HCT116 (cell line): Measurements from ENCODE around the gene SPI1. TPM values are rescaled to one million over a fixed set of nuclear protein-coding genes. Genes with fewer than 3 reads are reported as not detected.

Experiments used
- ATAC-seq: fragments of 200-7000 bp; cut with Tn5 transposase; 2 replicates; pipeline ENCODE4 v1.9.1; 2020; ENCODE audit warnings: mild to moderate bottlenecking, moderate library complexity
- BruUV-seq: library from RNA; stranded (reverse); fragments of 400-500 nt; replicated peaks from 2 replicates; lab custom pipeline; 2021; lab: Mats Ljungman, UMichigan
- CTCF ChIA-PET: fragments of 300-600 bp; sonication (Branson Sonifier 250); formaldehyde crosslinking; loops from one replicate; lab custom pipeline; 2021; ENCODE audit warnings: antibody characterized with exemption; lab: Charles Lee
- POLR2A ChIA-PET: fragments of 300-600, 350-600 bp; sonication (Branson Sonifier 250); formaldehyde crosslinking; loops from one replicate; lab custom pipeline; 2021; ENCODE audit warnings: antibody characterized with exemption; lab: Charles Lee
- RAD21 ChIA-PET, 2 experiments: fragments of 300-600 bp; sonication (Branson Sonifier 250); formaldehyde crosslinking; loops; one replicate each; lab custom pipeline; 2023; ENCODE audit warnings: low total read pairs in 2 of 2; ENCODE audit not compliant: uncharacterized antibody in 2 of 2, unreplicated experiment in 2 of 2, low non-redundant PET in 1 of 2; lab: Charles Lee
- DNase-seq: peaks from one replicate; pipeline ENCODE4 v3.0.0-alpha.2; 2010; ENCODE audit warnings: low read depth, low spot score
- H2AFZ ChIP-seq: fragments of 200-600 bp; shearing (Covaris generic), sonication (generic); 2 replicates; pipeline ENCODE4 v1.6.1; 2017; ENCODE audit warnings: low read depth, mixed run types, mixed read lengths, antibody characterized with exemption, low read length; ENCODE audit not compliant: poor library complexity, severe bottlenecking
- H3K27ac ChIP-seq: 2 replicates; pipeline ENCODE4 v1.5.1; 2012; ENCODE audit warnings: low read depth, low read length
- H3K27me3 ChIP-seq: fragments of 200-600 bp; sonication (generic); 2 replicates; pipeline ENCODE4 v1.6.1; 2016; ENCODE audit warnings: mixed run types, low read length, mixed read lengths; ENCODE audit not compliant: insufficient read depth
- H3K36me3 ChIP-seq, 2 experiments: fragments of 200-500 bp in 1 of 2; fragments of 200-600 bp in 1 of 2; sonication (Bioruptor generic) in 1 of 2; sonication (generic) in 1 of 2; 2 replicates each; pipeline versions ENCODE4 v1.5.1 to v1.6.1; 2014 to 2016; ENCODE audit warnings: low read length in 2 of 2, inconsistent platforms in 1 of 2, mixed read lengths in 1 of 2, mixed run types in 1 of 2; ENCODE audit not compliant: insufficient read depth in 2 of 2, control insufficient read depth in 1 of 2
- H3K4me1 ChIP-seq, 2 experiments: fragments of 200-600 bp in 1 of 2; sonication (generic) in 1 of 2; 2 replicates each; pipeline versions ENCODE4 v1.5.1 to v1.6.1; 2012 to 2017; ENCODE audit warnings: low read length in 2 of 2, inconsistent platforms in 1 of 2, mild to moderate bottlenecking in 1 of 2, mixed read lengths in 1 of 2, mixed run types in 1 of 2, moderate library complexity in 1 of 2; ENCODE audit not compliant: insufficient read depth in 2 of 2, control insufficient read depth in 1 of 2
- H3K4me2 ChIP-seq: fragments of 200-600 bp; sonication (generic); 2 replicates; pipeline ENCODE4 v1.6.1; 2017; ENCODE audit warnings: mixed run types, low read length, mixed read lengths
- H3K4me3 ChIP-seq, 2 experiments: fragments of 200-600 bp in 1 of 2; sonication (generic) in 1 of 2; replicated peaks in 1 of 2; 2 replicates each; pipeline ENCODE4 v1.5.1; 2011 to 2016; ENCODE audit warnings: low read length in 2 of 2, control low read depth in 1 of 2, low read depth in 1 of 2, mild to moderate bottlenecking in 1 of 2, mixed read lengths in 1 of 2, mixed run types in 1 of 2
- H3K79me2 ChIP-seq: fragments of 200-600 bp; sonication (generic); 2 replicates; pipeline ENCODE4 v1.6.1; 2017; ENCODE audit warnings: mild to moderate bottlenecking, mixed run types, low read length, moderate library complexity, mixed read lengths; ENCODE audit not compliant: insufficient read depth
- H3K9ac ChIP-seq: fragments of 200-600 bp; sonication (generic); 2 replicates; pipeline ENCODE4 v1.6.1; 2016; ENCODE audit warnings: low read length, mixed read lengths
- H3K9me2 ChIP-seq: fragments of 200-600 bp; sonication (generic), shearing (Covaris generic); 2 replicates; pipeline ENCODE4 v1.6.1; 2017; ENCODE audit warnings: mixed run types, mild to moderate bottlenecking, moderate library complexity; ENCODE audit not compliant: insufficient read depth
- H3K9me3 ChIP-seq, 2 experiments: fragments of 200-500 bp in 1 of 2; fragments of 200-600 bp in 1 of 2; sonication (Bioruptor generic) in 1 of 2; sonication (generic) in 1 of 2; 2 replicates each; pipeline ENCODE4 v1.6.1; 2014 to 2017; ENCODE audit warnings: low read length in 2 of 2, mixed read lengths in 2 of 2, inconsistent platforms in 1 of 2, low read depth in 1 of 2, mild to moderate bottlenecking in 1 of 2, mixed run types in 1 of 2, moderate library complexity in 1 of 2; ENCODE audit not compliant: control insufficient read depth in 1 of 2, insufficient read depth in 1 of 2
- H4K20me1 ChIP-seq: fragments of 200-600 bp; sonication (generic), shearing (Covaris generic); 2 replicates; pipeline ENCODE4 v1.6.1; 2017; ENCODE audit warnings: mixed run types, mild to moderate bottlenecking, moderate library complexity; ENCODE audit not compliant: insufficient read depth
- ATF3 ChIP-seq: IDR thresholded peaks from 2 replicates; pipeline ENCODE4 v1.6.1; 2012
- CEBPB ChIP-seq: IDR thresholded peaks from 2 replicates; pipeline ENCODE4 v1.6.1; 2012; ENCODE audit warnings: low read depth
- EGR1 ChIP-seq: IDR thresholded peaks from 2 replicates; pipeline ENCODE4 v1.6.1; 2012; ENCODE audit warnings: low read depth
- EZH2 ChIP-seq: fragments of 200-600 bp; sonication (generic); IDR thresholded peaks from 2 replicates; pipeline ENCODE4 v1.6.1; 2017; ENCODE audit warnings: antibody characterized with exemption, mixed run types
- EZH2phosphoT487 ChIP-seq: fragments of 200-600 bp; IDR thresholded peaks from 2 replicates; pipeline ENCODE4 v1.6.1; 2018; ENCODE audit warnings: antibody characterized with exemption, borderline replicate concordance
- FOSL1 ChIP-seq: IDR thresholded peaks from 2 replicates; pipeline ENCODE4 v1.6.1; 2012; ENCODE audit warnings: low read depth
- POLR2A ChIP-seq: IDR thresholded peaks from 2 replicates; pipeline ENCODE4 v1.7.0; 2011; ENCODE audit warnings: borderline replicate concordance; ENCODE audit not compliant: insufficient read depth, insufficient read length; ENCODE audit errors: extremely low read depth
- POLR2AphosphoS5 ChIP-seq: IDR thresholded peaks from 2 replicates; pipeline ENCODE4 v1.6.1; 2011; ENCODE audit warnings: mild to moderate bottlenecking, low read depth, low read length, moderate library complexity
- RAD21 ChIP-seq: IDR thresholded peaks from 2 replicates; pipeline ENCODE4 v1.6.1; 2012; ENCODE audit warnings: low read depth, mild to moderate bottlenecking
- REST ChIP-seq: IDR thresholded peaks from 2 replicates; pipeline ENCODE4 v1.6.1; 2012; ENCODE audit warnings: low read depth
- SRF ChIP-seq: IDR thresholded peaks from 2 replicates; pipeline ENCODE4 v1.6.1; 2012; ENCODE audit warnings: low read depth
- YY1 ChIP-seq: IDR thresholded peaks from 2 replicates; pipeline ENCODE4 v1.6.1; 2011; ENCODE audit warnings: low read length, low read depth, moderate library complexity, mild to moderate bottlenecking; ENCODE audit not compliant: insufficient replicate concordance; ENCODE audit errors: extremely low read depth
- ZBTB33 ChIP-seq: IDR thresholded peaks from 2 replicates; pipeline ENCODE4 v1.6.1; 2011; ENCODE audit warnings: mild to moderate bottlenecking, low read length, moderate library complexity; ENCODE audit not compliant: insufficient replicate concordance; ENCODE audit errors: extremely low read depth
- ZFX ChIP-seq: fragments of 450-650 bp; IDR thresholded peaks from 2 replicates; pipeline ENCODE4 v1.6.1; 2017
- intact Hi-C: fragments of 100-400 bp; cut with micrococcal nuclease; formaldehyde crosslinking; loops from 2 replicates; pipeline ENCODE4 v1.10.0; 2022
- total RNA-seq: library from RNA; stranded (reverse); gene quantifications from one replicate; pipeline ENCODE4 v1.2.1, GENCODE V29; 2021; ENCODE audit not compliant: unreplicated experiment

The SPI1 gene
- total RNA-seq, 1 experiment from 2014 or later: 0.32 TPM

- POLR2A ChIA-PET: no interaction called here
- H3K4me3 ChIP-seq: no peak overlapping the region
- no peaks in the 10 kb centered on the region for H3K9me3 ChIP-seq
- H3K36me3 ChIP-seq: no peaks in the 10 kb centered on the region
- H3K9ac ChIP-seq: no peak overlapping the region
- no peaks in the 10 kb centered on the region for H3K79me2 ChIP-seq
- intact Hi-C loops: no loop called here
- H4K20me1 ChIP-seq: no peaks in the 10 kb centered on the region
- no peaks in the 10 kb centered on the region for H3K27me3 ChIP-seq
- no peaks in the 10 kb centered on the region for H3K9me2 ChIP-seq
- H3K27ac ChIP-seq: no peak overlapping the region
- H3K4me2 ChIP-seq: no peak overlapping the region
- H2AFZ ChIP-seq: no peak overlapping the region
- DNase-seq (no peak), ATAC-seq (no peak)
- no peaks in the 10 kb centered on the region for H3K4me1 ChIP-seq
- CTCF ChIA-PET: no interaction called here
- no TSS peak for BruUV-seq
- TF ChIP-seq EZH2phosphoT487 (no peak), EZH2 (no peak), RAD21 (no peak), REST (no peak), POLR2A (no peak), YY1 (no peak)
- RAD21 ChIA-PET: no interaction called here
Measured at GRCh38 chr11:47384498-47384897, 6.2 kb upstream of the SPI1 start.

- H3K4me1 ChIP-seq: no peaks in the 10 kb centered on the region
- H3K9me3 ChIP-seq: no peaks in the 10 kb centered on the region
- no peak overlapping the region for H2AFZ ChIP-seq
- no peaks in the 10 kb centered on the region for H3K79me2 ChIP-seq
- H3K27me3 ChIP-seq: no peaks in the 10 kb centered on the region
- H3K4me2 ChIP-seq: no peak overlapping the region
- H3K36me3 ChIP-seq: no peaks in the 10 kb centered on the region
- no peak overlapping the region for H3K4me3 ChIP-seq
- H3K27ac ChIP-seq: no peak overlapping the region
- DNase-seq: no peak
- CTCF ChIA-PET: no interaction called here
- POLR2A ChIA-PET: no interaction called here
- RAD21 ChIA-PET: no interaction called here
- no peaks in the 10 kb centered on the region for H3K9me2 ChIP-seq
- no peaks in the 10 kb centered on the region for H4K20me1 ChIP-seq
- no peak overlapping the region for H3K9ac ChIP-seq
- BruUV-seq: no TSS peak
- intact Hi-C loops: no loop called here
- no peak for ATAC-seq
- TF ChIP-seq POLR2A (no peak), ZFX (no peak), ZBTB33 (no peak), ATF3 (no peak), EZH2phosphoT487 (no peak), CEBPB (no peak), EGR1 (no peak), POLR2AphosphoS5 (no peak), FOSL1 (no peak), SRF (no peak)
Measured at GRCh38 chr11:47383071-47383470, 4.7 kb upstream of the SPI1 start.
